ENCODE measurements around the gene PRSS16.
"Not testable (repeated sequence)": the region's sequence is repeated elsewhere in the genome, so short reads cannot be mapped to it uniquely, and the experiment has no call there.

The PRSS16 gene

GRCh38 chr6:27251112-27251605 lies 3.7 kb downstream of the PRSS16 start:
- Histone ChIP-seq H3K36me3 (ENCODE audit: control insufficient read depth, insufficient read depth, low read length) (no peaks in the 10 kb centered on the region), H3K4me1 (ENCODE audit: control insufficient read depth, insufficient read depth, low read length) (peaks cover 3% of the 10 kb centered on the region), H3K4me3 (ENCODE audit: low read depth, low read length) (peak overlapping the region; percentile 87), H3K9me3 (ENCODE audit: control insufficient read depth, insufficient read depth, low read length) (no peaks in the 10 kb centered on the region), H3K9ac (ENCODE audit: low read depth, low read length) (peak overlapping the region; percentile 14), H3K27me3 (ENCODE audit: control insufficient read depth, insufficient read depth, low read length) (peaks cover 41% of the 10 kb centered on the region)

DNA sequence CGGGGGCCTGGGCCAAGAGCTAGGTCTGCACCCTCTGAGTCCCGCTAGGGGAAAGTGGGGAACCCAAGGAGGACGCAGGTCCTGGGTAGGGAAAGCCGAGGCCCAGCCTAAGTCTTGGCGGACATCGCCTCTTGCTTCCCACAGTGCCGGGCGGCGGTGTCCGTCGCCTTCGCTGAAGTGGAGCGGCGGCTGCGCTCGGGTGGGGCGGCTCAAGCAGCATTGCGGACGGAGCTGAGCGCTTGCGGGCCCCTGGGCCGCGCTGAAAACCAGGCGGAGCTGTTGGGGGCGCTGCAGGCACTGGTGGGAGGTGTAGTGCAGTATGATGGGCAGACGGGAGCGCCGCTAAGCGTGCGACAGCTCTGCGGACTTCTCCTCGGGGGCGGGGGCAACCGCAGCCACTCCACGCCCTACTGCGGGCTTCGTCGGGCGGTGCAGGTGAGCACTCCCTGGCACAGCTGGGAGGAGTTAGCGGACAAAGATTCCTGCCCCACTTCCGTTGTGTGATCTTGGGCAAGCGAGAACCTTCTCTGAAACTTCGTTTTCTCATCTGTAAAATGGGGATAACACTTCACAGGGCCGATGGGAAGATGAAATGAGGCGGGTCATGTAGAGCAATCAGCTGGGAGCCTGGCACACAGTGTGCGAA lies 4.2 kb downstream of the PRSS16 start:
- Histone ChIP-seq H3K4me3 (ENCODE audit: low read depth, low read length) (peak overlapping the region; percentile 87), H3K36me3 (ENCODE audit: control insufficient read depth, insufficient read depth, low read length) (no peaks in the 10 kb centered on the region), H3K27me3 (ENCODE audit: control insufficient read depth, insufficient read depth, low read length) (peaks cover 37% of the 10 kb centered on the region), H3K9ac (ENCODE audit: low read depth, low read length) (no peak overlapping the region), H3K9me3 (ENCODE audit: control insufficient read depth, insufficient read depth, low read length) (no peaks in the 10 kb centered on the region), H3K4me1 (ENCODE audit: control insufficient read depth, insufficient read depth, low read length) (peaks cover 3% of the 10 kb centered on the region)

DNA sequence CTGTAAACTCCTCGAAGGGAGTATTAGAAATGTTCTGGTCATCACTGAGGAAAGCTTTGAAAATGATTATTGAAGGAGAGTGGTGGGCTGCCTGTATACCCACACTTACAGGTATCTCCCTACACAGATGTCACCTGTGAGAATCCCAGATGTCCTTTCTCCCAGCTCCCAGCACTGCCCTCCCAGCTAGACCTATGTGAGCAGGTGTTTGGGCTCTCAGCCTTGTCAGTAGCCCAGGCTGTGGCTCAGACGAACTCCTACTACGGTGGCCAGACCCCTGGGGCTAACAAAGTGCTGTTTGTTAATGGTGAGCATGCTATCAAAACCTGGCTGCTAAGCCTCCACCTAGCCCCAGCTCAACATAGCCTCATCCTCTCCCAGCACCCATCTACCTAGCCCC lies 7.1 kb downstream of the PRSS16 start:
- Histone ChIP-seq H3K27me3 (ENCODE audit: control insufficient read depth, insufficient read depth, low read length) (peaks cover 12% of the 10 kb centered on the region), H3K9me3 (ENCODE audit: control insufficient read depth, insufficient read depth, low read length) (no peaks in the 10 kb centered on the region), H3K36me3 (ENCODE audit: control insufficient read depth, insufficient read depth, low read length) (no peaks in the 10 kb centered on the region), H3K9ac (ENCODE audit: low read depth, low read length) (no peak overlapping the region), H3K4me3 (ENCODE audit: low read depth, low read length) (no peak overlapping the region), H3K4me1 (ENCODE audit: control insufficient read depth, insufficient read depth, low read length) (peaks cover 3% of the 10 kb centered on the region)

DNA sequence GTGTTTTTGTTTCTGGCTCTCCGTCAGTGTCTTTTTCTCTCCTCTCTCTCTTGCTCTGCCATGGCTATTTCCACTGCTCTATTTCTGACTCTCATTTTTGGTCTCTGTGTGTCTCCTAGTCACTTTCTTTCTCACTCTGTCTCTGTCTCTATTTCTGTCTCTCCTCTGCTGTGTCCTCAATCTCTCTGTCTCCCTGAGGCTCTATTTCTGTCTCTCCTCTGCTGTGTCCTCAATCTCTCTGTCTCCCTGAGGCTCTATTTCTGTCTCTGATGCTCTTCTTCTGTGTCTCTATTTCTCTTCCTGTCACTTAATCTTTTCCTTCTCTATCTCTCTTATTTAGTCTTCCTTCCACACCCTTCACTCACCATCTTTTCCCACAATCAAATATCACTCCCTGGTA lies 8.4 kb downstream of the PRSS16 start:
- Histone ChIP-seq H3K36me3 (ENCODE audit: control insufficient read depth, insufficient read depth, low read length) (no peaks in the 10 kb centered on the region), H3K4me1 (ENCODE audit: control insufficient read depth, insufficient read depth, low read length) (peaks cover 3% of the 10 kb centered on the region), H3K27me3 (ENCODE audit: control insufficient read depth, insufficient read depth, low read length) (peaks cover 3% of the 10 kb centered on the region), H3K9ac (ENCODE audit: low read depth, low read length) (no peak overlapping the region), H3K4me3 (ENCODE audit: low read depth, low read length) (no peak overlapping the region), H3K9me3 (ENCODE audit: control insufficient read depth, insufficient read depth, low read length) (no peaks in the 10 kb centered on the region)

- Histone ChIP-seq H3K9me3 (ENCODE audit: control insufficient read depth, insufficient read depth, low read length) (no peaks in the 10 kb centered on the region), H3K4me3 (ENCODE audit: low read depth, low read length) (peak overlapping the region; percentile 81), H3K4me1 (ENCODE audit: control insufficient read depth, insufficient read depth, low read length) (no peaks in the 10 kb centered on the region), H3K27me3 (ENCODE audit: control insufficient read depth, insufficient read depth, low read length) (peaks cover 4% of the 10 kb centered on the region), H3K9ac (ENCODE audit: low read depth, low read length) (peak overlapping the region; percentile 1), H3K36me3 (ENCODE audit: control insufficient read depth, insufficient read depth, low read length) (no peaks in the 10 kb centered on the region)
Measured at GRCh38 chr6:27260369-27260768, 12.9 kb downstream of the PRSS16 start.

- Histone ChIP-seq H3K36me3 (ENCODE audit: control insufficient read depth, insufficient read depth, low read length) (no peaks in the 10 kb centered on the region), H3K9ac (ENCODE audit: low read depth, low read length) (no peak overlapping the region), H3K4me3 (ENCODE audit: low read depth, low read length) (peak overlapping the region; percentile 81), H3K4me1 (ENCODE audit: control insufficient read depth, insufficient read depth, low read length) (no peaks in the 10 kb centered on the region), H3K9me3 (ENCODE audit: control insufficient read depth, insufficient read depth, low read length) (no peaks in the 10 kb centered on the region), H3K27me3 (ENCODE audit: control insufficient read depth, insufficient read depth, low read length) (peaks cover 4% of the 10 kb centered on the region)
Measured at GRCh38 chr6:27260836-27261375, 13.4 kb downstream of the PRSS16 start.

DNA sequence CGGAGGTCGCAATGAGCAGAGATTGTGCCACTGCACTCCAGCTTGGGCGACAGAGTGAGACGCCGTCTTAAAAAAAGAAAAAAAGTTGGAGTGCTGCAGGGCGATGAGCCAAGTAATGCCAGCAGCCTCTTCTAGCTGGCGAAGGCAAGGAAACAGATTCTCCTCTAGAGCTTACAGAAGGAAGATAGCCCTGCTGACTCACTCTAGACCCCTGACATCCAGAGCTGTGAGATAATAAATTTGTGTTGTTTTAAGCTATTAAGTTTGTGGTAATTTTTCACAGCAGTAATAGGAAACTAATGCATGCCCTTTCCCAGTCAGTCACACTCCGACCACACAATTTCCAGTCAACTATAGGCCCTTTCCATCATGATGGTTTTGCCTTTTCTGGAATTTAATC lies 16.4 kb downstream of the PRSS16 start:
- no peak overlapping the region for H3K9ac ChIP-seq (ENCODE audit: low read depth, low read length)
- H3K36me3 ChIP-seq (ENCODE audit: control insufficient read depth, insufficient read depth, low read length), result no peaks in the 10 kb centered on the region
- peaks cover 26% of the 10 kb centered on the region for H3K27me3 ChIP-seq (ENCODE audit: control insufficient read depth, insufficient read depth, low read length)
- H3K9me3 ChIP-seq (ENCODE audit: control insufficient read depth, insufficient read depth, low read length), result no peaks in the 10 kb centered on the region
- H3K4me3 ChIP-seq (ENCODE audit: low read depth, low read length), result no peak overlapping the region
- no peaks in the 10 kb centered on the region for H3K4me1 ChIP-seq (ENCODE audit: control insufficient read depth, insufficient read depth, low read length)

DNA sequence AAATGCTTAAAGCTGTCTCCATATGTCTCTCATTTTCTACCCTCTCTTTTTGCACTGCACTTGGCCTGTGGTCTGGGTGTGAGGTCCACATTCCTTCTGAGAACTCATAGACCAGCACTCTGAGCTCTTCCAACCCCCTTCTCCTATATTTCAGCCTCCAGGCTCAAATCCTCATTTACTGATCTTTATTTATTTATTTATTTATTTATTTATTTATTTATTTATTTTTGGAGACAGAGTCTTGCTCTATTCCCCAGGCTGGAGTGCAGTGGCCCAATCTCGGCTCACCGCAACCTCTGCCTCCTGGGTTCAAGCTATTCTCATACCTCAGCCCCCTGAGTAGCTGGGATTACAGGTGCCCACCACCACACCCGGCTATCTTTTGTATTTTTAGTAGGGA lies 19.5 kb downstream of the PRSS16 start:
- not testable (repeated sequence) for H3K9me3 ChIP-seq (ENCODE audit: control insufficient read depth, insufficient read depth, low read length); H3K4me3 ChIP-seq (ENCODE audit: low read depth, low read length); H3K4me1 ChIP-seq (ENCODE audit: control insufficient read depth, insufficient read depth, low read length); H3K36me3 ChIP-seq (ENCODE audit: control insufficient read depth, insufficient read depth, low read length); H3K9ac ChIP-seq (ENCODE audit: low read depth, low read length)
- H3K27me3 ChIP-seq (ENCODE audit: control insufficient read depth, insufficient read depth, low read length), result peaks cover 29% of the 10 kb centered on the region

DNA sequence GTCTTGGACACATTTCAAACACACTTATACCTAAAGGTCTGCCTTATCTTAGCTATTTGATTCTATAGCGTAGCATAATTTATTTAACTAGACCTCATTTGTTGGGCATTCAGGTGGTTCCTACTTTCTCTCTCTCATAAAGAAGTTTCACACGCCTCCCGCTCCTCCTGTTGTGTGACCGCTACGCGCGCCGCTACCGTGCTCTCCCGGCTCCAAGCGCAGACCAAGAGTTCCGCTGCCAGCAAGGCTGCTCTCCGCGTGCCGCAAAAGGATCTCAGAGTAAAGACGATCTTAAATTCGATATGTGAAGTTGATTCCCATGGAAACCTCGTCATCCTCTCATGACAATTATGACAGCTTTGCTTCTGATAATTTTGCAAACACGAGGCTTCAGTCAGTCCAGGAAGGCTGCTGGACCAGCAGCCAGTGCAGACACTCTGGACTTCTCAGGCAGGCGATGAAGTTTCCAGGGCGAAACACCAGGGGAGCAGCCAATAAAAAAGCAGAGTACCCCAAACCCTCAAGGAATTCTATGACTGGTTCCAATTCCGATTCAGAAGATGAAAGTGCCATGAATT lies 20.4 kb downstream of the PRSS16 start:
- no peaks in the 10 kb centered on the region for H3K9me3 ChIP-seq (ENCODE audit: control insufficient read depth, insufficient read depth, low read length)
- H3K36me3 ChIP-seq (ENCODE audit: control insufficient read depth, insufficient read depth, low read length), result no peaks in the 10 kb centered on the region
- no peak overlapping the region for H3K9ac ChIP-seq (ENCODE audit: low read depth, low read length)
- no peaks in the 10 kb centered on the region for H3K4me1 ChIP-seq (ENCODE audit: control insufficient read depth, insufficient read depth, low read length)
- H3K4me3 ChIP-seq (ENCODE audit: low read depth, low read length), result peak overlapping the region; percentile 18
- peaks cover 31% of the 10 kb centered on the region for H3K27me3 ChIP-seq (ENCODE audit: control insufficient read depth, insufficient read depth, low read length)

GRCh38 chr6:27268803-27269202 lies 21.3 kb downstream of the PRSS16 start:
- H3K9ac ChIP-seq (ENCODE audit: low read depth, low read length), result no peak overlapping the region
- H3K9me3 ChIP-seq (ENCODE audit: control insufficient read depth, insufficient read depth, low read length), result no peaks in the 10 kb centered on the region
- H3K27me3 ChIP-seq (ENCODE audit: control insufficient read depth, insufficient read depth, low read length), result peaks cover 31% of the 10 kb centered on the region
- no peak overlapping the region for H3K4me3 ChIP-seq (ENCODE audit: low read depth, low read length)
- H3K4me1 ChIP-seq (ENCODE audit: control insufficient read depth, insufficient read depth, low read length), result no peaks in the 10 kb centered on the region
- H3K36me3 ChIP-seq (ENCODE audit: control insufficient read depth, insufficient read depth, low read length), result no peaks in the 10 kb centered on the region

DNA sequence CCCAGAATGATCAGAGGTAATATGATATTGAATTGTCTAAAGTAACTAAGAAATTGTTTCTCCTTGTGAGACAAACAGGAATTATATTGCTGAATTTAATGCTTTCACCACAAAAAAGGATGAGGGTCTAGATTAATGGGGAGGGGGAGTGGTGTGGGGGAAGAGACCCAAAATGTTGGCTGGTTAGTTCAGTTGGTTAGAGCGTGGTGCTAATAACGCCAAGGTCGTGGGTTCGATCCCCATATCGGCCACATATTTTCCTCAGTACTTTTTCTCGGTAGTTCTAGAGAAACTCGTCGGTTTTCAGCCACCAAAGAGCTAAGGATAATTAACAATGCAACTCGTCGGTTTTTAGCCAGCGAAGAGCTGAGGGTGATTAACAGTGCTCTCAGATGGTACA lies 26.3 kb downstream of the PRSS16 start:
- no peaks in the 10 kb centered on the region for H3K9me3 ChIP-seq (ENCODE audit: control insufficient read depth, insufficient read depth, low read length)
- no peak overlapping the region for H3K4me3 ChIP-seq (ENCODE audit: low read depth, low read length)
- H3K36me3 ChIP-seq (ENCODE audit: control insufficient read depth, insufficient read depth, low read length), result no peaks in the 10 kb centered on the region
- H3K27me3 ChIP-seq (ENCODE audit: control insufficient read depth, insufficient read depth, low read length), result peaks cover 30% of the 10 kb centered on the region
- no peak overlapping the region for H3K9ac ChIP-seq (ENCODE audit: low read depth, low read length)
- H3K4me1 ChIP-seq (ENCODE audit: control insufficient read depth, insufficient read depth, low read length), result no peaks in the 10 kb centered on the region
